GM20000 (cell line): ENCODE results near the gene DDX10.
A peak's percentile ranks its signal among the peaks of the same experiment; 100 is the strongest.

Experiments used
- DNase-seq: peaks from one replicate; pipeline ENCODE4 v3.0.0; 2012; ENCODE audit warnings: low spot score
- CTCF ChIP-seq: IDR thresholded peaks from 2 replicates; pipeline ENCODE4 v1.5.1; 2012; ENCODE audit warnings: mild to moderate bottlenecking, control low read depth; ENCODE audit errors: extremely low read depth, missing control alignments

The DDX10 gene

DNA sequence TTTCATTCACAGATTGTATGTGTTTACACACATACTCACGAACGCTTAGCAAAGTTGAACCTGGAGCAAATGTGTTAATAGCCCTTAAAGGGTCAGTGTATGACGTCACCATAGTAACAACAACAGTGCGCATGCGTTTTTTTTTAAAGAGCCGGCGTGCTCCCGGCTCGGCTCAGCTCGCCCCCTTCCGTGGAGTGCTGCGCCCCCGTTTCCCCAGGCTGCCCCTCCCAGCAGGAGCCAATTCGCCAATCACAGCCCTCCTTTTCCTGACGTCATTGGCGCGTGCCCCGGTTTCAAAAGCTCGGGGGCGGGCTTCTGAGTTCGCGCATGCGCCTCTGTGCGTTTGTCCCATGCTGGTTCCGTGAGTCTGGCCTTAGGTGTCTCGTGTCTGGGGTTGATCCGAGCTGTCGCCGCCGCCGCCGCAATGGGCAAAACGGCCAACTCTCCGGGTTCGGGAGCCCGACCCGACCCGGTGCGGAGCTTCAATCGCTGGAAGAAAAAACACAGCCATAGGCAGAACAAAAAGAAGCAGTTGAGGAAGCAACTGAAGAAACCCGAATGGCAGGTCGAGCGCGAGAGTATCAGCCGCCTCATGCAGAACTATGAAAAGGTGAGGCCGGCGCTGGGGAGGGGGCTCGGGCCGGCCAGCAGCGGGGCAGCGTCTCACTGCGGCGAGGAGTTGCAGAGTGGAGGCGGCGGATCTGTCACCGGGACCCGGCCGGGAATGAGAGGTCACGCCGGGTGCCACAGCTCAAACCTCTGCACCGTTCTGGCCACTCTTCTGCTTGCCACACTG lies at the start of gene DDX10:
TSS of gene DDX10 (plus strand) at position 340 of the 796 bp plus-strand sequence. CDS start at position 425, 85 bp downstream.
- TF ChIP-seq CTCF, result no peak
- peak; percentile 94 for DNase-seq

- no peak for DNase-seq
- no peak for TF ChIP-seq CTCF
These were observed 48.3 kb upstream of the DDX10 start for GRCh38 chr11:108616549-108616948.

- no peak for DNase-seq
- no peak for TF ChIP-seq CTCF
These were observed 47.8 kb upstream of the DDX10 start for GRCh38 chr11:108617055-108617454.

DNA sequence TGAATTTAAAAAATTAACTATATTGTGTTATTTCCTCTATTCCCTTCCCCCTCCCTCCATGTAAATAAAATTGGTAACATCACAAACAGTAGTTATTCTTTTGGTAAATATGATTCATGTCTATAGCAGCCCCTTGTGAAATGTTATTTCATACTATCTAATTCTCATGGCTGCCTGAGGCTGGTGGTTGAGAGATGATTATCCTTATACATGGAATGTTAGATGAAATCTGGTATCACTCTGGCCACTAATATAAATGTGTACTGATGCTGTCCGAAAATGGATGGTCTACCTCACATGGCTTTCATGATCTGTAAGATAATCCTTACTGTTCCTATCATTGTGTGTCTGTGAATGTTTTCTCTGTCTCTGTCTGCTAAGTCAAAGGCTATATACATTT lies 46.3 kb upstream of the DDX10 start:
- TF ChIP-seq CTCF, result no peak
- no peak for DNase-seq

GRCh38 chr11:108620958-108621772 lies 43.7 kb upstream of the DDX10 start:
- TF ChIP-seq CTCF, result no peak
- DNase-seq, result peak; percentile 58

GRCh38 chr11:108622341-108622740 lies 42.5 kb upstream of the DDX10 start:
- DNase-seq, result no peak
- TF ChIP-seq CTCF, result no peak
